ENCODE results near the gene BRD3.
"Not testable (repeated sequence)": the region's sequence is repeated elsewhere in the genome, so short reads cannot be mapped to it uniquely, and the experiment has no call there.

- TF ChIP-seq POLR2A (IDR thresholded peaks at IDR 0.05; ENCODE audit: low read depth, low read length); POLR2AphosphoS5 (IDR thresholded peaks at IDR 0.05; ENCODE audit: low read depth, low read length); TAF1 (IDR thresholded peaks at IDR 0.05; ENCODE audit: borderline replicate concordance, low read depth, low read length): not testable (repeated sequence)
These were observed 7.9 kb upstream of the BRD3 start for GRCh38 chr9:134075689-134076088.

All from GM12892 (cell line).